C4-2B (cell line): ENCODE results near the gene MRGPRE.

ENCODE experiments used
- H3K27ac ChIP-seq: fragments of 450-650 bp; 2 replicates; pipeline ENCODE4 v1.5.1; 2017
- CTCF ChIP-seq: fragments of 450-650 bp; conservative IDR thresholded peaks from 2 replicates; pipeline ENCODE4 v1.5.1; 2017; ENCODE audit warnings: mild to moderate bottlenecking
- ZFX ChIP-seq: fragments of 450-650 bp; IDR thresholded peaks from 2 replicates; pipeline ENCODE4 v1.6.1; 2017

Gene MRGPRE

GRCh38 chr11:3207526-3208189 is 24.6 kb downstream of the MRGPRE start:
- TF ChIP-seq ZFX (no peak), CTCF (no peak)
- no peak overlapping the region for H3K27ac ChIP-seq

GRCh38 chr11:3206922-3207204 is 25.4 kb downstream of the MRGPRE start:
- TF ChIP-seq CTCF, result no peak
- TF ChIP-seq ZFX, result no peak
- no peak overlapping the region for H3K27ac ChIP-seq

GRCh38 chr11:3206156-3206921 is 25.9 kb downstream of the MRGPRE start:
- H3K27ac ChIP-seq, result no peak overlapping the region
- no peak for TF ChIP-seq CTCF
- no peak for TF ChIP-seq ZFX

- H3K27ac ChIP-seq, result no peak overlapping the region
- no peak for TF ChIP-seq CTCF
- no peak for TF ChIP-seq ZFX
These were observed 26.7 kb downstream of the MRGPRE start for GRCh38 chr11:3205261-3206155.

- no peak overlapping the region for H3K27ac ChIP-seq
- TF ChIP-seq ZFX (no peak), CTCF (no peak)
These were observed 27.8 kb downstream of the MRGPRE start for GRCh38 chr11:3204141-3205015.

- H3K27ac ChIP-seq, result no peak overlapping the region
- TF ChIP-seq ZFX (no peak), CTCF (no peak)
These were observed 28.8 kb downstream of the MRGPRE start for GRCh38 chr11:3203221-3204043.
